ENCODE measurements around the gene NCR2. TPM values are rescaled to one million over a fixed set of nuclear protein-coding genes. Genes with fewer than 3 reads are reported as not detected.

Gene NCR2
- total RNA-seq, 1 donor from 2014 or later, result not detected

- intact Hi-C loops (cut with DNase I), result no loop called here
- ATAC-seq (ENCODE audit: poor library complexity), result no peak
- no peak for DNase-seq
These were observed 17.5 kb downstream of the NCR2 start for GRCh38 chr6:41352907-41353306.

GRCh38 chr6:41353333-41353732 lies 17.9 kb downstream of the NCR2 start:
- no peak for ATAC-seq (ENCODE audit: poor library complexity)
- DNase-seq, result no peak
- intact Hi-C loops (cut with DNase I), result no loop called here

GRCh38 chr6:41355952-41356351 lies 20.5 kb downstream of the NCR2 start:
- no peak for ATAC-seq (ENCODE audit: poor library complexity)
- DNase-seq, result no peak

GRCh38 chr6:41356825-41357224 lies 21.4 kb downstream of the NCR2 start:
- ATAC-seq (ENCODE audit: poor library complexity) (no peak), DNase-seq (no peak)
- intact Hi-C loops (cut with DNase I), result no loop called here

More at GRCh38 chr6:41355952-41356351, 20.5 kb downstream of the NCR2 start:
- intact Hi-C loops (cut with DNase I), result no loop called here

- DNase-seq, result no peak
- no peak for ATAC-seq (ENCODE audit: poor library complexity)
- intact Hi-C loops (cut with DNase I), result no loop called here
These were observed 23.1 kb downstream of the NCR2 start for GRCh38 chr6:41358503-41358902.

GRCh38 chr6:41359617-41360313 lies 24.4 kb downstream of the NCR2 start:
- DNase-seq (no peak), ATAC-seq (ENCODE audit: poor library complexity) (no peak)
- intact Hi-C loops (cut with DNase I), result no loop called here

GRCh38 chr6:41360314-41360685 lies 24.9 kb downstream of the NCR2 start:
- DNase-seq, result no peak
- no peak for ATAC-seq (ENCODE audit: poor library complexity)
- intact Hi-C loops (cut with DNase I), result no loop called here

GRCh38 chr6:41366150-41366549 lies 30.7 kb downstream of the NCR2 start:
- ATAC-seq (ENCODE audit: poor library complexity) (no peak), DNase-seq (no peak)
- intact Hi-C loops (cut with DNase I), result loop anchor here (5.0 kb wide), 1 partner anchor 226 kb away; no protein-coding TSS in a partner anchor

GRCh38 chr6:41367061-41367460 lies 31.7 kb downstream of the NCR2 start:
- intact Hi-C loops (cut with DNase I), result loop anchor here (5.0 kb wide), 1 partner anchor 225 kb away; no protein-coding TSS in a partner anchor

GRCh38 chr6:41367700-41368099 lies 32.3 kb downstream of the NCR2 start:
- intact Hi-C loops (cut with DNase I), result loop anchor here (2.0 to 5.0 kb wide), 2 partner anchors 225 to 315 kb away; no protein-coding TSS in a partner anchor
- ATAC-seq (ENCODE audit: poor library complexity), result peak; percentile 77
- DNase-seq, result no peak

More at GRCh38 chr6:41367061-41367460, 31.7 kb downstream of the NCR2 start:
- DNase-seq (no peak), ATAC-seq (ENCODE audit: poor library complexity) (no peak)

GRCh38 chr6:41370488-41371111 lies 35.2 kb downstream of the NCR2 start:
- ATAC-seq (ENCODE audit: poor library complexity) (no peak), DNase-seq (no peak)
- intact Hi-C loops (cut with DNase I), result loop anchor here (10.0 kb wide), 1 partner anchor 84 kb away; no protein-coding TSS in a partner anchor

GRCh38 chr6:41371461-41371991 lies 36.1 kb downstream of the NCR2 start:
- DNase-seq, result peak; percentile 55
- intact Hi-C loops (cut with DNase I), result loop anchor here (10.0 kb wide), 1 partner anchor 83 kb away; no protein-coding TSS in a partner anchor
- ATAC-seq (ENCODE audit: poor library complexity), result peak; percentile 78

- intact Hi-C loops (cut with DNase I), result loop anchor here (10.0 kb wide), 1 partner anchor 83 kb away; no protein-coding TSS in a partner anchor
- ATAC-seq (ENCODE audit: poor library complexity), result peak; percentile 27
- no peak for DNase-seq
These were observed 36.8 kb downstream of the NCR2 start for GRCh38 chr6:41371992-41372831.

GRCh38 chr6:41372832-41373626 lies 37.6 kb downstream of the NCR2 start:
- no peak for DNase-seq
- intact Hi-C loops (cut with DNase I), result loop anchor here (10.0 kb wide), 1 partner anchor 82 kb away; no protein-coding TSS in a partner anchor
- ATAC-seq (ENCODE audit: poor library complexity), result no peak

- no peak for DNase-seq
- intact Hi-C loops (cut with DNase I), result loop anchor here (10.0 kb wide), 1 partner anchor 81 kb away; no protein-coding TSS in a partner anchor
- ATAC-seq (ENCODE audit: poor library complexity), result no peak
These were observed 38.2 kb downstream of the NCR2 start for GRCh38 chr6:41373627-41373918.

GRCh38 chr6:41373919-41374617 lies 38.7 kb downstream of the NCR2 start:
- no peak for ATAC-seq (ENCODE audit: poor library complexity)
- no peak for DNase-seq
- intact Hi-C loops (cut with DNase I), result loop anchor here (10.0 kb wide), 1 partner anchor 81 kb away; no protein-coding TSS in a partner anchor
